ENCODE results near the gene ATXN1. TPM values are rescaled to one million over a fixed set of nuclear protein-coding genes. Genes with fewer than 3 reads are reported as not detected.

ATXN1 gene
- total RNA-seq, 1 experiment from 2014 or later = 8.1 TPM

DNA sequence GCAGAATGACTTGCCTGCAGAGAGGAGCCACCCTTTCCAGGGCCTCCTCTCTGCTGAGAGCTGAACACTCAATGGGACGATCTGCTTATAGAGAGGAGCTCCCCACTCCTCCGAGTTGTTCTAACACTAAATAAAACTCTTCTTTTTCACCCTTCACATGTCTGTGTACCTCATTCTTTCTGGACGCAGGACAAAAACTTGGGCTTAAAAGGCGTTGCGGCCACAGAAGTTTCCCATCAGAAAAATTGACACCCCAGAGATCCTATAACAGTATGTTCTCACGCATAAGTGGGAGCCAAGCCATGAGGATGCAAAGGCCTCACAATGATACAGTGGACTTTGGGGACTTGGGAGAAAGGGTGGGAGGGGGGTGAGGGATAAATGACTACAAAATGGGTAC is 401.7 kb downstream of the ATXN1 start (continued):
- TF ChIP-seq, protein P1, sequence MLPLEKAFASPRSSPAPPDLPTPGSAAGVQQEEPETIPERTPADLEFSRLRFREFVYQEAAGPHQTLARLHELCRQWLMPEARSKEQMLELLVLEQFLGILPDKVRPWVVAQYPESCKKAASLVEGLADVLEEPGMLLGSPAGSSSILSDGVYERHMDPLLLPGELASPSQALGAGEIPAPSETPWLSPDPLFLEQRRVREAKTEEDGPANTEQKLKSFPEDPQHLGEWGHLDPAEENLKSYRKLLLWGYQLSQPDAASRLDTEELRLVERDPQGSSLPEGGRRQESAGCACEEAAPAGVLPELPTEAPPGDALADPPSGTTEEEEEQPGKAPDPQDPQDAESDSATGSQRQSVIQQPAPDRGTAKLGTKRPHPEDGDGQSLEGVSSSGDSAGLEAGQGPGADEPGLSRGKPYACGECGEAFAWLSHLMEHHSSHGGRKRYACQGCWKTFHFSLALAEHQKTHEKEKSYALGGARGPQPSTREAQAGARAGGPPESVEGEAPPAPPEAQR (CRISPR knock-in tag; IDR thresholded peaks at IDR 0.05) = no peak
- TF ChIP-seq ZNF671 (CRISPR knock-in tag; IDR thresholded peaks at IDR 0.05) (no peak), ZNF232 (CRISPR knock-in tag; IDR thresholded peaks at IDR 0.05) (no peak), ESRRA (CRISPR knock-in tag; IDR thresholded peaks at IDR 0.05; ENCODE audit: borderline replicate concordance) (no peak)

DNA sequence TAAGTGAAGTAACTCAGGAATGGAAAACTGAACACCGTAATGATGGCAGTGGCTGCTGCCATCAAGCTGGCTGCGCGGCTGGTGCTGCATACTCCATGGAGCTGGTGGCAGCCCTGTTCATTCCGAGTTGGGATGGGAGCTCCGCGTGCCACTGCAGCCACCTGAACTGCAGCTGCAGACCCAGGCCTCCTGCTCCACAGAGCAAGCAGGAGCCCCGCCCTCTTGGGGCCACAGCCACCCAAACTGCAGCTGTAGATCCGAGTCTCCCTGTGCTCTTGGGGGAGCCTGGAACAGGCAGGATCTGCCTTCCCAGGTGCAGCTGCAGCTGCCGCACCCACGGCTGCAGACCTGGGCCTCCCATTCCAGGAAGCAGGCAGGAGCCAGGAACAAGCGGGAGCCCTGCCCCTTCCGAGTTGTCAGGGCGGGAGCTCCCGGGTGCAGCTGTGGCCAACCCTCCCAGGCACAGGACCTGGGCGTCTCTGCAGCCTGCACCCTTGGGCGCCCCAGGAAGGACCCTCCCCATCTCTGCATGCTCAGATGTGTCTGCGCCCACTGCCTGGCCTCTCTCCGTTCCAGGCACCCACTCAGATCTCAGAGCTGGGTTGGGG is 402.6 kb downstream of the ATXN1 start:
- CTCF ChIA-PET = interaction anchor here (1.1 to 1.4 kb wide), 3 partner anchors 20 to 51 kb away, joined by 3 to 4 read pairs (median 4); no protein-coding TSS in a partner anchor
- H3K9me3 Mint-ChIP-seq = no peaks in the 10 kb centered on the region

DNA sequence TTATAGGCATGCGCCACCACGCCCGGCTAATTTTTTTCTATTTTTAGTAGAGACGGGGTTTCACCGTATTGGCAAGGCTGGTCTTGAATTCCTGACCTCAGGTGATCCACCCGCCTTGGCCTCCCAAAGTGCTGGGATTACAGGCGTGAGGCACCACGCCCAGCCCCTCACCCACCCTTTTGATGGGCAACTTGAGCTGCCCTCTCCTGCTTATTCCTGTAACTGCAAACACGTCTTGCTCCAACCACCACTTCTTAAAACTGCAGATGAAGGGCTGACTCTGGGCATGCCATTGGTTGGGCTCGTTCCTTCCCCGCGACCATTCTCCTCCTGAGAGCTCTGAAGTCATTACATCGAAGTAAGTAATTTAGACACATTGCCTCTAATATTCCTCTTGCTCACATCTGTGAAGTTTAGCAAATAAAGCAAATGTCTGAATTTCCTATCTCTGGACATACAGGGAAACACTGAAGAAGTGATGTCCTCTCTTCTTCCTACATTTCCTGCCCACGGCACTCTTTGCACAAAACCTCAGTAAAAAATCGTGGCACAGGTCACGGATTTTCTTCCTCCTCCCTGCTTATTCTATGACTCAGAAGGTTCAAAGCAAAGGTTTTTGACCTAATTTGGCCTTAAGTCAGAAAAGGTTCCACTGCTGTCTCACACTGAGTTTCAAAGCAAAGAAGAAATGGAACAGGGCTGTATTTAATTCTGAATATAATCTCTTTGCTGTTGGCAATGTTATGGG is 405.4 kb downstream of the ATXN1 start:
- Mint-ChIP-seq H3K27ac (no peak overlapping the region), H3K4me1 (peaks cover 5% of the 10 kb centered on the region), H3K4me3 (no peak overlapping the region), H3K27me3 (ENCODE audit: low read depth) (no peaks in the 10 kb centered on the region), H3K9me3 (no peaks in the 10 kb centered on the region), H3K36me3 (no peaks in the 10 kb centered on the region)
- CTCF ChIA-PET = interaction anchor here (0.9 to 1.6 kb wide), 3 partner anchors 24 to 407 kb away, joined by 3 to 11 read pairs (median 5); no protein-coding TSS in a partner anchor
- peak; percentile 89 for ATAC-seq
- no peak for DNase-seq (ENCODE audit: low spot score)
- POLR2A ChIA-PET = no interaction called here
- TF ChIP-seq, protein P2, sequence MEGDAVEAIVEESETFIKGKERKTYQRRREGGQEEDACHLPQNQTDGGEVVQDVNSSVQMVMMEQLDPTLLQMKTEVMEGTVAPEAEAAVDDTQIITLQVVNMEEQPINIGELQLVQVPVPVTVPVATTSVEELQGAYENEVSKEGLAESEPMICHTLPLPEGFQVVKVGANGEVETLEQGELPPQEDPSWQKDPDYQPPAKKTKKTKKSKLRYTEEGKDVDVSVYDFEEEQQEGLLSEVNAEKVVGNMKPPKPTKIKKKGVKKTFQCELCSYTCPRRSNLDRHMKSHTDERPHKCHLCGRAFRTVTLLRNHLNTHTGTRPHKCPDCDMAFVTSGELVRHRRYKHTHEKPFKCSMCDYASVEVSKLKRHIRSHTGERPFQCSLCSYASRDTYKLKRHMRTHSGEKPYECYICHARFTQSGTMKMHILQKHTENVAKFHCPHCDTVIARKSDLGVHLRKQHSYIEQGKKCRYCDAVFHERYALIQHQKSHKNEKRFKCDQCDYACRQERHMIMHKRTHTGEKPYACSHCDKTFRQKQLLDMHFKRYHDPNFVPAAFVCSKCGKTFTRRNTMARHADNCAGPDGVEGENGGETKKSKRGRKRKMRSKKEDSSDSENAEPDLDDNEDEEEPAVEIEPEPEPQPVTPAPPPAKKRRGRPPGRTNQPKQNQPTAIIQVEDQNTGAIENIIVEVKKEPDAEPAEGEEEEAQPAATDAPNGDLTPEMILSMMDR (IDR thresholded peaks at IDR 0.05) = no peak
- TF ChIP-seq, protein P3, sequence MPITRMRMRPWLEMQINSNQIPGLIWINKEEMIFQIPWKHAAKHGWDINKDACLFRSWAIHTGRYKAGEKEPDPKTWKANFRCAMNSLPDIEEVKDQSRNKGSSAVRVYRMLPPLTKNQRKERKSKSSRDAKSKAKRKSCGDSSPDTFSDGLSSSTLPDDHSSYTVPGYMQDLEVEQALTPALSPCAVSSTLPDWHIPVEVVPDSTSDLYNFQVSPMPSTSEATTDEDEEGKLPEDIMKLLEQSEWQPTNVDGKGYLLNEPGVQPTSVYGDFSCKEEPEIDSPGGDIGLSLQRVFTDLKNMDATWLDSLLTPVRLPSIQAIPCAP (CRISPR knock-in tag; IDR thresholded peaks at IDR 0.05) = no peak
- TF ChIP-seq, protein P4, sequence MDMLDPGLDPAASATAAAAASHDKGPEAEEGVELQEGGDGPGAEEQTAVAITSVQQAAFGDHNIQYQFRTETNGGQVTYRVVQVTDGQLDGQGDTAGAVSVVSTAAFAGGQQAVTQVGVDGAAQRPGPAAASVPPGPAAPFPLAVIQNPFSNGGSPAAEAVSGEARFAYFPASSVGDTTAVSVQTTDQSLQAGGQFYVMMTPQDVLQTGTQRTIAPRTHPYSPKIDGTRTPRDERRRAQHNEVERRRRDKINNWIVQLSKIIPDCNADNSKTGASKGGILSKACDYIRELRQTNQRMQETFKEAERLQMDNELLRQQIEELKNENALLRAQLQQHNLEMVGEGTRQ (CRISPR knock-in tag; IDR thresholded peaks at IDR 0.05) = no peak
- TF ChIP-seq FOXJ3 (CRISPR knock-in tag; IDR thresholded peaks at IDR 0.05; ENCODE audit: borderline replicate concordance) (no peak), HMGA2 (CRISPR knock-in tag; IDR thresholded peaks at IDR 0.05) (no peak), ZNF423 (CRISPR knock-in tag; IDR thresholded peaks at IDR 0.05) (no peak), ATF1 (CRISPR knock-in tag; IDR thresholded peaks at IDR 0.05) (no peak), TEAD4 (CRISPR knock-in tag; IDR thresholded peaks at IDR 0.05) (no peak), TP53 (CRISPR knock-in tag; IDR thresholded peaks at IDR 0.05) (no peak), ESRRA (CRISPR knock-in tag; IDR thresholded peaks at IDR 0.05; ENCODE audit: borderline replicate concordance) (no peak), ELF4 (CRISPR knock-in tag; IDR thresholded peaks at IDR 0.05; ENCODE audit: low read depth) (no peak)
- TF ChIP-seq, protein P5, sequence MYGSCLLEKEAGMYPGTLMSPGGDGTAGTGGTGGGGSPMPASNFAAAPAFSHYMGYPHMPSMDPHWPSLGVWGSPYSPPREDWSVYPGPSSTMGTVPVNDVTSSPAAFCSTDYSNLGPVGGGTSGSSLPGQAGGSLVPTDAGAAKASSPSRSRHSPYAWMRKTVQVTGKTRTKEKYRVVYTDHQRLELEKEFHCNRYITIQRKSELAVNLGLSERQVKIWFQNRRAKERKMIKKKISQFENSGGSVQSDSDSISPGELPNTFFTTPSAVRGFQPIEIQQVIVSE (CRISPR knock-in tag; IDR thresholded peaks at IDR 0.05; ENCODE audit: borderline replicate concordance) = no peak

More for the DNA sequence above, 402.6 kb downstream of the ATXN1 start:
- H3K27ac Mint-ChIP-seq = no peak overlapping the region
- no peak overlapping the region for H3K4me3 Mint-ChIP-seq
- TF ChIP-seq, protein P2 (IDR thresholded peaks at IDR 0.05) = no peak
- TF ChIP-seq, protein P6, sequence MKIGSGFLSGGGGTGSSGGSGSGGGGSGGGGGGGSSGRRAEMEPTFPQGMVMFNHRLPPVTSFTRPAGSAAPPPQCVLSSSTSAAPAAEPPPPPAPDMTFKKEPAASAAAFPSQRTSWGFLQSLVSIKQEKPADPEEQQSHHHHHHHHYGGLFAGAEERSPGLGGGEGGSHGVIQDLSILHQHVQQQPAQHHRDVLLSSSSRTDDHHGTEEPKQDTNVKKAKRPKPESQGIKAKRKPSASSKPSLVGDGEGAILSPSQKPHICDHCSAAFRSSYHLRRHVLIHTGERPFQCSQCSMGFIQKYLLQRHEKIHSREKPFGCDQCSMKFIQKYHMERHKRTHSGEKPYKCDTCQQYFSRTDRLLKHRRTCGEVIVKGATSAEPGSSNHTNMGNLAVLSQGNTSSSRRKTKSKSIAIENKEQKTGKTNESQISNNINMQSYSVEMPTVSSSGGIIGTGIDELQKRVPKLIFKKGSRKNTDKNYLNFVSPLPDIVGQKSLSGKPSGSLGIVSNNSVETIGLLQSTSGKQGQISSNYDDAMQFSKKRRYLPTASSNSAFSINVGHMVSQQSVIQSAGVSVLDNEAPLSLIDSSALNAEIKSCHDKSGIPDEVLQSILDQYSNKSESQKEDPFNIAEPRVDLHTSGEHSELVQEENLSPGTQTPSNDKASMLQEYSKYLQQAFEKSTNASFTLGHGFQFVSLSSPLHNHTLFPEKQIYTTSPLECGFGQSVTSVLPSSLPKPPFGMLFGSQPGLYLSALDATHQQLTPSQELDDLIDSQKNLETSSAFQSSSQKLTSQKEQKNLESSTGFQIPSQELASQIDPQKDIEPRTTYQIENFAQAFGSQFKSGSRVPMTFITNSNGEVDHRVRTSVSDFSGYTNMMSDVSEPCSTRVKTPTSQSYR (CRISPR knock-in tag; IDR thresholded peaks at IDR 0.05) = no peak
- no peak for TF ChIP-seq CBFB (CRISPR knock-in tag; IDR thresholded peaks at IDR 0.05; ENCODE audit: low read depth)
- no peak for TF ChIP-seq JAZF1 (CRISPR knock-in tag; IDR thresholded peaks at IDR 0.05)
- TF ChIP-seq NFATC4 (CRISPR knock-in tag; IDR thresholded peaks at IDR 0.05) = no peak
- no peak for TF ChIP-seq FOXK1 (CRISPR knock-in tag; IDR thresholded peaks at IDR 0.05)
- H3K4me1 Mint-ChIP-seq = peaks cover 5% of the 10 kb centered on the region
- no peaks in the 10 kb centered on the region for H3K36me3 Mint-ChIP-seq
- H3K27me3 Mint-ChIP-seq (ENCODE audit: low read depth) = no peaks in the 10 kb centered on the region
- DNase-seq (ENCODE audit: low spot score) (no peak), ATAC-seq (no peak; the same call in 1 of the 2 replicates)
- POLR2A ChIA-PET = no interaction called here

All from WTC11 (cell line).